A549 (cell line): ENCODE data around the gene EPS8. TPM values are rescaled to one million over a fixed set of nuclear protein-coding genes. Genes with fewer than 3 reads are reported as not detected.

Experiments
- ATAC-seq, 2 experiments: fragments of 200-7000 bp in 1 of 2; fragments of >200 bp in 1 of 2; cut with Nextera tagmentation in 1 of 2; cut with Tn5 transposase in 1 of 2; 3 replicates each; pipeline versions ENCODE4 v1.8.0 to v1.9.1; 2018 to 2020; ENCODE audit warnings: mild to moderate bottlenecking in 1 of 2, moderate library complexity in 1 of 2
- CTCF ChIA-PET: fragments of 300-600 bp; sonication (Branson Sonifier 250); formaldehyde crosslinking; extraction: SDS; loops from one replicate; lab custom pipeline; 2021; ENCODE audit warnings: antibody characterized with exemption, inconsistent platforms; lab: Yijun Ruan, JAX
- POLR2A ChIA-PET: fragments of 350-600 bp; formaldehyde crosslinking; extraction: SDS; loops from one replicate; lab custom pipeline; 2021; ENCODE audit warnings: antibody characterized with exemption, inconsistent platforms; lab: Yijun Ruan, JAX
- DNase-seq, 2 experiments: peaks; one replicate each; pipeline versions ENCODE4 v3.0.0 to v3.0.0-alpha.2; 2011 to 2016; ENCODE audit warnings: low read depth in 1 of 2, low spot score in 1 of 2
- FAIRE-seq: peaks from 2 replicates; lab custom pipeline; 2011; peaks lifted over from hg19 to GRCh38; lab: Jason Lieb, UNC
- H3K27ac ChIP-seq, 2 experiments: fragments of >200 bp; sonication (Bioruptor Twin); formaldehyde crosslinking; 3 replicates each; pipeline ENCODE4 v1.5.1; 2016 to 2017
- H3K4me1 ChIP-seq: fragments of >200 bp; sonication (Bioruptor Twin); formaldehyde crosslinking; 3 replicates; pipeline ENCODE4 v1.6.1; 2016
- H3K4me2 ChIP-seq: fragments of >200 bp; sonication (Bioruptor Twin); formaldehyde crosslinking; 3 replicates; pipeline ENCODE4 v1.6.1; 2016
- H3K4me3 ChIP-seq: fragments of >200 bp; sonication (Bioruptor Twin); formaldehyde crosslinking; 3 replicates; pipeline ENCODE4 v1.5.1; 2016
- H3K9me3 ChIP-seq: fragments of >200 bp; sonication (Bioruptor Twin); formaldehyde crosslinking; 3 replicates; pipeline ENCODE4 v1.6.1; 2016
- CBX2 ChIP-seq: fragments of 200-600 bp; sonication (generic); IDR thresholded peaks from 2 replicates; pipeline ENCODE4 v1.6.1; 2016; ENCODE audit warnings: low read depth, mild to moderate bottlenecking, borderline replicate concordance
- CEBPB ChIP-seq, 2 experiments: fragments of >200 bp in 1 of 2; sonication (Bioruptor Twin) in 1 of 2; formaldehyde crosslinking in 1 of 2; IDR thresholded peaks; 2 replicates each; pipeline ENCODE4 v1.6.1; 2012 to 2016
- CHD4 ChIP-seq: fragments of 200-600 bp; sonication (generic); IDR thresholded peaks from 2 replicates; pipeline ENCODE4 v1.6.1; 2016; ENCODE audit warnings: antibody characterized with exemption, mild to moderate bottlenecking, borderline replicate concordance
- CTCF ChIP-seq: fragments of >200 bp; sonication (Bioruptor Twin); formaldehyde crosslinking; IDR thresholded peaks from 3 replicates; pipeline ENCODE4 v1.5.1; 2016
- ESRRA ChIP-seq: fragments of 150-350 bp; IDR thresholded peaks from 2 replicates; pipeline ENCODE4 v1.6.1; 2014; ENCODE audit warnings: mild to moderate bottlenecking, low read length, borderline replicate concordance
- FOXS1 ChIP-seq: fragments of 250-450 bp; sonication (Bioruptor Pico); IDR thresholded peaks from 2 replicates; pipeline ENCODE4 v1.5.0; 2020; ENCODE audit warnings: mild to moderate bottlenecking, moderate library complexity
- HMGXB4 ChIP-seq: fragments of 250-450 bp; sonication (Bioruptor Pico); IDR thresholded peaks from 2 replicates; pipeline ENCODE4 v1.5.0; 2021; ENCODE audit warnings: mild to moderate bottlenecking, moderate library complexity, borderline replicate concordance
- HOXB13 ChIP-seq: fragments of 250-450 bp; sonication (Bioruptor Pico); IDR thresholded peaks from 2 replicates; pipeline ENCODE4 v1.5.0; 2020; ENCODE audit warnings: low read depth, mild to moderate bottlenecking, moderate library complexity
- JUN ChIP-seq, 2 experiments: fragments of >200 bp; sonication (Bioruptor Twin); formaldehyde crosslinking; IDR thresholded peaks; 2 replicates in 1 of 2; 3 replicates in 1 of 2; pipeline ENCODE4 v1.6.1; 2016 to 2017
- KDM5A ChIP-seq: fragments of 200-600 bp; sonication (generic); IDR thresholded peaks from 2 replicates; pipeline ENCODE4 v1.6.1; 2016; ENCODE audit warnings: antibody characterized with exemption, mild to moderate bottlenecking
- MAX ChIP-seq: IDR thresholded peaks from 2 replicates; pipeline ENCODE4 v1.6.1; 2012
- MAZ ChIP-seq: fragments of 150-350 bp; IDR thresholded peaks from 2 replicates; pipeline ENCODE4 v1.6.1; 2014; ENCODE audit warnings: antibody characterized with exemption, low read depth, low read length, borderline replicate concordance
- NFE2L2 ChIP-seq: fragments of 150-350 bp; conservative IDR thresholded peaks from 2 replicates; pipeline ENCODE4 v1.6.1; 2014; ENCODE audit warnings: low read length
- NR3C1 ChIP-seq: fragments of >200 bp; sonication (Bioruptor Twin); formaldehyde crosslinking; IDR thresholded peaks from 3 replicates; pipeline ENCODE4 v1.6.1; 2017
- RNF2 ChIP-seq: fragments of 200-600 bp; sonication (generic); IDR thresholded peaks from 2 replicates; pipeline ENCODE4 v1.6.1; 2016; ENCODE audit warnings: low read depth, mild to moderate bottlenecking, antibody characterized with exemption, moderate library complexity, borderline replicate concordance
- SREBF2 ChIP-seq: fragments of 450-650 bp; IDR thresholded peaks from 2 replicates; pipeline ENCODE4 v1.6.1; 2014; ENCODE audit warnings: mild to moderate bottlenecking, moderate library complexity
- TP53 ChIP-seq: fragments of 250-450 bp; sonication (Bioruptor Pico); IDR thresholded peaks from 2 replicates; pipeline ENCODE4 v1.5.0; 2021; ENCODE audit warnings: mild to moderate bottlenecking, moderate library complexity
- USF2 ChIP-seq: fragments of 450-650 bp; IDR thresholded peaks from 2 replicates; pipeline ENCODE4 v1.6.1; 2014; ENCODE audit warnings: antibody characterized with exemption
- ZC3H11A ChIP-seq: fragments of 450-650 bp; IDR thresholded peaks from 2 replicates; pipeline ENCODE4 v1.6.1; 2014; ENCODE audit warnings: antibody characterized with exemption, mild to moderate bottlenecking
- ZFP36 ChIP-seq: fragments of 450-650 bp; IDR thresholded peaks from 2 replicates; pipeline ENCODE4 v1.6.1; 2014; ENCODE audit warnings: borderline replicate concordance; ENCODE audit not compliant: partially characterized antibody
- ZSCAN20 ChIP-seq: fragments of 250-450 bp; sonication (Bioruptor Pico); IDR thresholded peaks from 2 replicates; pipeline ENCODE4 v1.8.0; 2022; ENCODE audit warnings: mild to moderate bottlenecking, moderate library complexity
- WGBS: methylation state at CpG from one replicate; pipeline ENCODE4 v1.1.6; 2017; ENCODE audit errors: missing lambda C conversion rate; 5-methylcytosine and 5-hydroxymethylcytosine counted together
- polyA plus RNA-seq, 4 experiments: library from polyadenylated mRNA; depleted of rRNA in 3 of 4; stranded (reverse); fragments of >200 nt; fragmentation: RNase III in 1 of 4; extraction: RNeasy Plus Mini Kit Qiagen cat#74134 plus additional on column Dnase treatment in 1 of 4; gene quantifications; 2 replicates in 3 of 4; 3 replicates in 1 of 4; pipeline ENCODE4 v1.2.3, GENCODE V29; 2011 to 2017

Gene EPS8
- polyA plus RNA-seq, 2 of the 4 experiments (the other 2 are of a cell fraction): 25.1 to 101 TPM

GRCh38 chr12:15772405-15773018 is 16.7 kb downstream of the EPS8 start (continued):
- no peak for TF ChIP-seq HMGXB4

- WGBS: 89% methylated on average over 1 of the region's 1 CpG
Measured at GRCh38 chr12:15770581-15770980, 18.6 kb downstream of the EPS8 start.

GRCh38 chr12:15770021-15770420 is 19.2 kb downstream of the EPS8 start:
- ATAC-seq (no peak), DNase-seq (no peak), FAIRE-seq (no peak)
- Histone ChIP-seq H3K4me1 (peaks cover 43% of the 10 kb centered on the region), H3K4me2 (peak overlapping the region; percentile 15; the same call in 2 of the 3 replicates), H3K27ac (peak overlapping the region in 1 of 2 experiments; percentile 61; a peak in 3 of 6 replicates), H3K4me3 (no peak overlapping the region), H3K9me3 (no peaks in the 10 kb centered on the region)
- ChIA-PET CTCF (interaction anchor here (0.9 to 1.5 kb wide), 3 partner anchors 18 to 44 kb away, joined by 3 to 6 read pairs (median 4); no protein-coding TSS in a partner anchor), POLR2A (no interaction called here)
- 72% methylated on average over 3 of the region's 3 CpGs for WGBS
- TF ChIP-seq NR3C1 (no peak), MAZ (no peak), RNF2 (no peak), ESRRA (no peak), KDM5A (no peak), FOXS1 (CRISPR knock-in tag) (no peak), SREBF2 (no peak), USF2 (no peak), JUN (IDR thresholded peaks at IDR 0.05) (no peak), TP53 (CRISPR knock-in tag) (no peak), NFE2L2 (no peak), ZSCAN20 (CRISPR knock-in tag) (no peak), CBX2 (no peak), CTCF (no peak), ZFP36 (no peak), ZC3H11A (no peak), CHD4 (no peak), CEBPB (IDR thresholded peaks at IDR 0.05) (no peak), MAX (no peak), HOXB13 (CRISPR knock-in tag) (no peak)

More at GRCh38 chr12:15770581-15770980, 18.6 kb downstream of the EPS8 start:
- POLR2A ChIA-PET: no interaction called here
- Histone ChIP-seq H3K4me1 (peaks cover 45% of the 10 kb centered on the region), H3K4me2 (peak overlapping the region; percentile 15; the same call in 2 of the 3 replicates), H3K4me3 (no peak overlapping the region), H3K27ac (peak overlapping the region in 1 of 2 experiments; percentile 15; a peak in 1 of 6 replicates), H3K9me3 (no peaks in the 10 kb centered on the region)
- ATAC-seq (no peak), DNase-seq (no peak), FAIRE-seq (no peak)
- no peak for TF ChIP-seq ZC3H11A
- TF ChIP-seq NFE2L2: 0 out of 2 replicates have a peak, but pooled peaks have one; percentile 38
- CTCF ChIA-PET: interaction anchor here (0.9 to 1.5 kb wide), 4 partner anchors 10 to 44 kb away, joined by 3 to 6 read pairs (median 4); no protein-coding TSS in a partner anchor
